A549 treated with Hydrocortisone at 1 μM for 4 hours (cell line): ENCODE measurements around the gene LARGE1. TPM values are rescaled to one million over a fixed set of nuclear protein-coding genes. Genes with fewer than 3 reads are reported as not detected.

Source experiments
- total RNA-seq: library from RNA; stranded (reverse); fragments of 200-300 nt; extraction: Qiagen RNA extraction; gene quantifications from 5 replicates; pipeline ENCODE4 v1.2.3, GENCODE V29; 2022

Gene LARGE1
- total RNA-seq = 3.5 to 5.0 TPM (median 4.3 TPM) in 5 replicates

GRCh38 chr22:33920197-33920540 is at the start of gene LARGE1:
Gene LARGE1, minus strand, starts transcription at chr22:33920476.

